ENCODE data around the gene OR5AP2. TPM values are rescaled to one million over a fixed set of nuclear protein-coding genes. Genes with fewer than 3 reads are reported as not detected.

The OR5AP2 gene
- total RNA-seq, 4 donors from 2014 or later, result not detected

GRCh38 chr11:56637500-56637899, 4.7 kb downstream of the OR5AP2 start:
- no peak overlapping the region for H3K27ac ChIP-seq
- H3K4me3 ChIP-seq, result no peak overlapping the region
- H3K27me3 ChIP-seq, result no peaks in the 10 kb centered on the region
- no peaks in the 10 kb centered on the region for H3K36me3 ChIP-seq
- 63 to 77% methylated on average over 3 of the region's 3 CpGs for WGBS, 2 donors
- H3K9me3 ChIP-seq, result peaks cover 0 to 3% (median 0%) of the 10 kb centered on the region in 3 donors
- no peaks in the 10 kb centered on the region for H3K4me1 ChIP-seq
- DNase-seq, result no peak
- TF ChIP-seq POLR2A (IDR thresholded peaks at IDR 0.05) (no peak), CTCF (IDR thresholded peaks at IDR 0.05) (no peak)
- intact Hi-C loops (cut with DNase I), result no loop called here

- peaks cover 0 to 3% (median 0%) of the 10 kb centered on the region in 3 donors for H3K9me3 ChIP-seq
- intact Hi-C loops (cut with DNase I), result no loop called here
- H3K36me3 ChIP-seq, result no peaks in the 10 kb centered on the region
- no peak overlapping the region for H3K4me3 ChIP-seq
- WGBS, 2 donors, result 64 to 75% methylated on average over 2 of the region's 2 CpGs
- DNase-seq, result no peak
- no peaks in the 10 kb centered on the region for H3K4me1 ChIP-seq
- H3K27me3 ChIP-seq, result no peaks in the 10 kb centered on the region
- no peak for TF ChIP-seq CTCF (IDR thresholded peaks at IDR 0.05)
- no peak for TF ChIP-seq POLR2A (IDR thresholded peaks at IDR 0.05)
- H3K27ac ChIP-seq, result no peak overlapping the region
Measured at GRCh38 chr11:56636861-56637260, 5.4 kb downstream of the OR5AP2 start.

- intact Hi-C loops (cut with DNase I), result no loop called here
- no peaks in the 10 kb centered on the region for H3K36me3 ChIP-seq
- no peaks in the 10 kb centered on the region for H3K27me3 ChIP-seq
- H3K4me3 ChIP-seq, result no peak overlapping the region
- DNase-seq, result no peak
- H3K9me3 ChIP-seq, result no peaks in the 10 kb centered on the region
- 62 to 65% methylated on average over 2 of the region's 2 CpGs for WGBS, 2 donors
- TF ChIP-seq POLR2A (IDR thresholded peaks at IDR 0.05) (no peak), CTCF (IDR thresholded peaks at IDR 0.05) (no peak)
- no peak overlapping the region for H3K27ac ChIP-seq
- no peaks in the 10 kb centered on the region for H3K4me1 ChIP-seq
Measured at GRCh38 chr11:56632329-56632728, 9.9 kb downstream of the OR5AP2 start.

GRCh38 chr11:56625946-56626345, 16.3 kb downstream of the OR5AP2 start:
- WGBS, 2 donors, result 64% methylated on average over 2 of the region's 2 CpGs
- Histone ChIP-seq H3K4me3 (no peak overlapping the region), H3K27ac (no peak overlapping the region), H3K36me3 (no peaks in the 10 kb centered on the region), H3K9me3 (no peaks in the 10 kb centered on the region), H3K27me3 (no peaks in the 10 kb centered on the region), H3K4me1 (no peaks in the 10 kb centered on the region)
- no peak for TF ChIP-seq POLR2A (IDR thresholded peaks at IDR 0.05)
- TF ChIP-seq CTCF (IDR thresholded peaks at IDR 0.05), result no peak
- intact Hi-C loops (cut with DNase I), result no loop called here
- no peak for DNase-seq

GRCh38 chr11:56624661-56625110, 17.6 kb downstream of the OR5AP2 start:
- Histone ChIP-seq H3K27ac (no peak overlapping the region), H3K9me3 (no peaks in the 10 kb centered on the region), H3K27me3 (no peaks in the 10 kb centered on the region), H3K4me1 (no peaks in the 10 kb centered on the region), H3K36me3 (no peaks in the 10 kb centered on the region), H3K4me3 (no peak overlapping the region)
- no peak for DNase-seq
- WGBS, 2 donors, result 2 to 8% methylated on average over 3 of the region's 3 CpGs
- TF ChIP-seq POLR2A (IDR thresholded peaks at IDR 0.05) (no peak), CTCF (IDR thresholded peaks at IDR 0.05) (peak in 2 of 6 experiments; percentile 17 to 22)
- intact Hi-C loops (cut with DNase I), result no loop called here
